ENCODE measurements around the gene ZNF775.

ZNF775 gene

GRCh38 chr7:150432915-150433892, 54.1 kb downstream of the ZNF775 start:
- no peak overlapping the region for H3K27ac ChIP-seq (ENCODE audit: low read depth, low read length)
- peaks cover 41% of the 10 kb centered on the region; the same call in 1 of the 2 replicates for H3K27me3 ChIP-seq (ENCODE audit: insufficient read depth, low read length)
- no peaks in the 10 kb centered on the region for H3K79me2 ChIP-seq (ENCODE audit: control insufficient read depth, insufficient read depth, low read length, unreplicated experiment)
- H3K36me3 ChIP-seq (ENCODE audit: insufficient read depth, low read length) = no peaks in the 10 kb centered on the region
- no peak overlapping the region for H3K4me3 ChIP-seq (ENCODE audit: low read depth, low read length)
- H2AFZ ChIP-seq (ENCODE audit: low read length, unreplicated experiment) = no peak overlapping the region
- H3K4me1 ChIP-seq (ENCODE audit: control insufficient read depth, insufficient read depth, low read length, unreplicated experiment) = peaks cover 2% of the 10 kb centered on the region

- H3K4me1 ChIP-seq (ENCODE audit: control insufficient read depth, insufficient read depth, low read length, unreplicated experiment) = no peaks in the 10 kb centered on the region
- no peaks in the 10 kb centered on the region for H3K36me3 ChIP-seq (ENCODE audit: insufficient read depth, low read length)
- H3K27ac ChIP-seq (ENCODE audit: low read depth, low read length) = no peak overlapping the region
- peaks cover 41% of the 10 kb centered on the region; the same call in 1 of the 2 replicates for H3K27me3 ChIP-seq (ENCODE audit: insufficient read depth, low read length)
- H3K4me3 ChIP-seq (ENCODE audit: low read depth, low read length) = no peak overlapping the region
- no peaks in the 10 kb centered on the region for H3K79me2 ChIP-seq (ENCODE audit: control insufficient read depth, insufficient read depth, low read length, unreplicated experiment)
- H2AFZ ChIP-seq (ENCODE audit: low read length, unreplicated experiment) = no peak overlapping the region
These were observed 55.1 kb downstream of the ZNF775 start for GRCh38 chr7:150434240-150434639.

DNA sequence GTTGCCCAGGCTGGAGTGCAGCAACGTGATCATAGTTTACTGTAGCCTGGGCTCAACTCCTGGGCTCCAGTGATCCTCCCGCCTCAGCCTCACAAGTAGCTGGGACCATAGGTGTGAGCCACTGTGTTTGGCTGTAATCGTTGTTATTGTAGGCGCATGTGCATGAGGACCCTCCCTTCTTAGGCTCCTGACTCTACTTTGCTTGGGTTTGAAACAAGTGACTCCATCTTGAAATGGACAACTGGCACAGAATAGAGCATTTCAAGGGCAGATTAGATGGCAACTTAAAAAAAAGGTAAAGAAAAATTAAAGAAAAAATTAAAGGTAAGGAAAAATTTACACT, 55.9 kb downstream of the ZNF775 start:
- Histone ChIP-seq H3K27ac (ENCODE audit: low read depth, low read length) (no peak overlapping the region), H3K27me3 (ENCODE audit: insufficient read depth, low read length) (peaks cover 36% of the 10 kb centered on the region; the same call in 1 of the 2 replicates), H3K4me1 (ENCODE audit: control insufficient read depth, insufficient read depth, low read length, unreplicated experiment) (no peaks in the 10 kb centered on the region), H3K79me2 (ENCODE audit: control insufficient read depth, insufficient read depth, low read length, unreplicated experiment) (no peaks in the 10 kb centered on the region), H3K4me3 (ENCODE audit: low read depth, low read length) (no peak overlapping the region), H2AFZ (ENCODE audit: low read length, unreplicated experiment) (no peak overlapping the region), H3K36me3 (ENCODE audit: insufficient read depth, low read length) (no peaks in the 10 kb centered on the region)

GRCh38 chr7:150435390-150436073, 56.4 kb downstream of the ZNF775 start:
- no peaks in the 10 kb centered on the region for H3K4me1 ChIP-seq (ENCODE audit: control insufficient read depth, insufficient read depth, low read length, unreplicated experiment)
- H3K27ac ChIP-seq (ENCODE audit: low read depth, low read length) = no peak overlapping the region
- peaks cover 31% of the 10 kb centered on the region; the same call in 1 of the 2 replicates for H3K27me3 ChIP-seq (ENCODE audit: insufficient read depth, low read length)
- no peak overlapping the region for H3K4me3 ChIP-seq (ENCODE audit: low read depth, low read length)
- no peak overlapping the region for H2AFZ ChIP-seq (ENCODE audit: low read length, unreplicated experiment)
- H3K36me3 ChIP-seq (ENCODE audit: insufficient read depth, low read length) = no peaks in the 10 kb centered on the region
- no peaks in the 10 kb centered on the region for H3K79me2 ChIP-seq (ENCODE audit: control insufficient read depth, insufficient read depth, low read length, unreplicated experiment)

- Histone ChIP-seq H3K27me3 (ENCODE audit: insufficient read depth, low read length) (peaks cover 7% of the 10 kb centered on the region; the same call in 1 of the 2 replicates), H2AFZ (ENCODE audit: low read length, unreplicated experiment) (no peak overlapping the region), H3K36me3 (ENCODE audit: insufficient read depth, low read length) (no peaks in the 10 kb centered on the region), H3K27ac (ENCODE audit: low read depth, low read length) (no peak overlapping the region), H3K4me3 (ENCODE audit: low read depth, low read length) (no peak overlapping the region), H3K4me1 (ENCODE audit: control insufficient read depth, insufficient read depth, low read length, unreplicated experiment) (no peaks in the 10 kb centered on the region), H3K79me2 (ENCODE audit: control insufficient read depth, insufficient read depth, low read length, unreplicated experiment) (no peaks in the 10 kb centered on the region)
These were observed 60.8 kb downstream of the ZNF775 start for GRCh38 chr7:150439967-150440366.

GRCh38 chr7:150441524-150441923, 62.4 kb downstream of the ZNF775 start:
- Histone ChIP-seq H2AFZ (ENCODE audit: low read length, unreplicated experiment) (no peak overlapping the region), H3K27ac (ENCODE audit: low read depth, low read length) (no peak overlapping the region), H3K79me2 (ENCODE audit: control insufficient read depth, insufficient read depth, low read length, unreplicated experiment) (no peaks in the 10 kb centered on the region), H3K36me3 (ENCODE audit: insufficient read depth, low read length) (no peaks in the 10 kb centered on the region), H3K4me1 (ENCODE audit: control insufficient read depth, insufficient read depth, low read length, unreplicated experiment) (no peaks in the 10 kb centered on the region), H3K4me3 (ENCODE audit: low read depth, low read length) (no peak overlapping the region), H3K27me3 (ENCODE audit: insufficient read depth, low read length) (peaks cover 5% of the 10 kb centered on the region; the same call in 1 of the 2 replicates)

DNA sequence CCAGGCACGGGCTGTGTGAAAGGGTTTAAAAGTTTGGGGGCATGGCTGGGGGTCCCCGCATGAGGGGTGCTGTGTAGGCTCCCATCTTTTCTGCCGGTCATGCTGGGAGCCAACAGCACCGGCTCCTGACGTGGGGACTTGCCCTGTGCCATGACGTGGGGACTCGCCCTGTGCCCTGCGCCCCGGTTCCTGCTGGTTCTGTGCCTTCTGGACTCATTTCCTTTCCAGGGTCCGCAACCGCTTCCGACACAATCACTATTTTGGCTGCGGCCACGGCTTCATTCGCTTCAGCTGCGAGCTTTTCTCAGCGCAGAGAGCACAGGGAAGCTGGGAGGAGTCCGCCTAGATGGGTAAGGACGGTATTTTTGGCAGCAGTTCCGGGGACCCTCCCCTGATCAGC, 63.7 kb downstream of the ZNF775 start:
- Histone ChIP-seq H3K79me2 (ENCODE audit: control insufficient read depth, insufficient read depth, low read length, unreplicated experiment) (no peaks in the 10 kb centered on the region), H3K27ac (ENCODE audit: low read depth, low read length) (no peak overlapping the region), H2AFZ (ENCODE audit: low read length, unreplicated experiment) (no peak overlapping the region), H3K4me1 (ENCODE audit: control insufficient read depth, insufficient read depth, low read length, unreplicated experiment) (no peaks in the 10 kb centered on the region), H3K4me3 (ENCODE audit: low read depth, low read length) (no peak overlapping the region), H3K36me3 (ENCODE audit: insufficient read depth, low read length) (no peaks in the 10 kb centered on the region), H3K27me3 (ENCODE audit: insufficient read depth, low read length) (no peaks in the 10 kb centered on the region)

DNA sequence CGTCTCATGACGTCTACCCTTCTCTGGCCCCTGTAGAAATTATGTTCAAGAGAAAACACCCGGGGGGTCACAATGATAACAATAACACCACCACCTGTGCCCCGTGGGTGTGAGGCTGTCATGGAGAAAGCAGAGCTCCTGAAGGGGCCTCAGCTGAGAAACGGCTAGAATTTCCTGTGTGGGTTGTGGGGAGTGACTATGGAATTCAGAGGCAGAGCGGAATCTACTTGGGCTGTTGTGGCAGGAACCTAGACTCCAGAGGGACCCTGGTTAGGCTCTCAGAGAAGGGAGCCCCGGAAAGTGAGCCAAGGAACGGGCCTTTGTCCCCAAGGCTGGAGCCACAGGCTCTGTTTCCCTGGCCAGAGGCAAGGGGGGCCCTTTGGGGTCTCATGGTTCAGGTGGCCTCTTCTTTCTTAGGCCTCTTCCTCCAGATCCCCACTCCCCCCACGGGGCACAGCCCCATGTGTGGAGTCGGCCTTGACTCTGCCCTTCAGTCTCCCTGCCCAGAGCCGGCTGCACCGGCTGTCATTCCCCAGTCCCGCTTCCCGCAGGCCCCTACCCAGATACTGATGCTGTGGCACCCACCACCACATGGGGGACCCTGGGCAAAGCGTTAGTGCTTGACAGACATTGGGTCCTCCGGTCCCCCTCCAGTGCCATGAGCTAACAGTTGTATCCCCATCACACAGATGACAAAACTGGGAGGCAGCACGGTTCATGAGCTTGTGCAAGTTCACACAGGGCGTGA, 64.8 kb downstream of the ZNF775 start:
- Histone ChIP-seq H3K4me1 (ENCODE audit: control insufficient read depth, insufficient read depth, low read length, unreplicated experiment) (no peaks in the 10 kb centered on the region), H3K27ac (ENCODE audit: low read depth, low read length) (no peak overlapping the region), H3K4me3 (ENCODE audit: low read depth, low read length) (no peak overlapping the region)

DNA sequence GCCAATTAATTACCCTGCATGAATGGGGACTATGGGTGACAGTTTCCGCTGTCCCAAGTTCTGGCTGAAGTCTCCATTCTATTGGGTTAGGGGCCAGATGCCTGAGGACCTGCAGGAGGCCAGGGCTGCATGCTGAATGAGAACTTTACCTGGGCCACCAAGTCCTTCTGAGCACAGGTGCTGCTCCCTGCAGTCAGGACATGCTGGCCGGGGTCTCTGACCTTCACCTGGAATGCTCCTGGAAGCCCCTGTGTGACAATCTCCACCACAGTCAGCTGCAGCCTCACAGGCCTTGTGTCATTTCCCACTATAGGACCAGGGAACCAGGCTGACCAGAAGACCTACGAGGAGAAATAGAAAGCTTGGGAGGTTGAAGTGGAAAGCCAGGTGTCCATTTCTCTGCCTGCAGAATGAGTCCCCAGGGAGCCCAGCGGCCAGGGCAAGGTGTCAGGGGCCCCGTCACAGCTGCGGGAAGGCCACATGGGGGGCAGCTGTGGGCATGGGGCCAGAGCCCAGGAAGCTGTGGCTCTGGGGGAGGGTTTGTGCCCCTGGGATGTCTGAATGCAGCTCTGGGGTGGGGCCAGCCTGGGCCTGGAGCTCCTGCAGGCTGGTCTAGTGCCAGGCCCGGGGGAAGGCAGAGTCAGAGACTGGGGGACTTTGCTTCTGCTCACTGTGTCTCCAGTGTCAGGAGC, 65.7 kb downstream of the ZNF775 start:
- Histone ChIP-seq H3K4me1 (ENCODE audit: control insufficient read depth, insufficient read depth, low read length, unreplicated experiment) (no peaks in the 10 kb centered on the region), H3K27me3 (ENCODE audit: insufficient read depth, low read length) (peaks cover 10% of the 10 kb centered on the region), H3K36me3 (ENCODE audit: insufficient read depth, low read length) (no peaks in the 10 kb centered on the region), H3K4me3 (ENCODE audit: low read depth, low read length) (no peak overlapping the region), H2AFZ (ENCODE audit: low read length, unreplicated experiment) (no peak overlapping the region), H3K79me2 (ENCODE audit: control insufficient read depth, insufficient read depth, low read length, unreplicated experiment) (no peaks in the 10 kb centered on the region), H3K27ac (ENCODE audit: low read depth, low read length) (no peak overlapping the region)

More for the DNA sequence above, 64.8 kb downstream of the ZNF775 start:
- Histone ChIP-seq H3K27me3 (ENCODE audit: insufficient read depth, low read length) (peaks cover 3% of the 10 kb centered on the region; the same call in 1 of the 2 replicates), H3K79me2 (ENCODE audit: control insufficient read depth, insufficient read depth, low read length, unreplicated experiment) (no peaks in the 10 kb centered on the region), H3K36me3 (ENCODE audit: insufficient read depth, low read length) (no peaks in the 10 kb centered on the region), H2AFZ (ENCODE audit: low read length, unreplicated experiment) (no peak overlapping the region)
